HG03060 (cell line): ENCODE results near the gene GMPS.
"Not testable (repeated sequence)": the region's sequence is repeated elsewhere in the genome, so short reads cannot be mapped to it uniquely, and the experiment has no call there.

Source experiments
- ATAC-seq: cut with Tn5 transposase; IDR thresholded peaks from one replicate; pipeline ENCODE4 v1.9.1; 2021; ENCODE audit warnings: low read depth, moderate number of reproducible peaks; ENCODE audit not compliant: unreplicated experiment

GMPS gene

GRCh38 chr3:155871746-155872158, 1.3 kb downstream of the GMPS start:
- no peak for ATAC-seq

DNA sequence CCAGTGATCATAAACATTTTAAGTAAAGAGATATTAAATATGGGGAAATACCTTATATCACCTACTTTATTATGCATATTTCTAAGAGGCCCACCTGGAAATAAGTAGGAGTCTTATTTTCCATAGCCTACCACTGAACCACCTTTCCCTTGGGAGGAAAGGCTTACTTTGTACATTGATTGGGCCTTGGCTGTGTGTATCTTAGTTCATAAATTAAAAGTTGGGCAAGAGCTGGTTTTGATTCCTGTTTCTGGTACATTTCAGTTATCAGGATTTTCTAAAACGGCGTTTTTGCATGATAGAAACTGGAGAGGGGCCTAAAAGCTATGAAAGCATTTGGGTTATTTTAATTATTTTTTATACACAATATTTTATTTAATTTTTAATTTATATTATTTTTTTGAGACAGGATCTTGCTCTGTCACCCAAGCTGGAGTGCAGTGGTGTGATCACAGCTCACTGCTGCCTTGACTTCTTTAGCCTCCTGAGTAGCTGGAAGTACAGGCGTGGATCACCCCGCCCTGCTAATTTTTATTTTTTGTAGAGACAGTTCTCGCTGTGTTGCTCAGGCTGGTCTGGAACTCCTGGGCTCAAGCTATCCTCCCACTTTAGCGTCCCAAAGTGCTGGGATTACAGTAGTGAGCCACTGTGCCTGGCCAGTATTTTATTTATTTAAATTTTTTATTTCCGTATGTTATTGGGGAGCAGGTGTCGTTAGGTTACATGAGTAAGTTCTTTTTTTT, 2.6 kb downstream of the GMPS start:
- ATAC-seq, result no peak

DNA sequence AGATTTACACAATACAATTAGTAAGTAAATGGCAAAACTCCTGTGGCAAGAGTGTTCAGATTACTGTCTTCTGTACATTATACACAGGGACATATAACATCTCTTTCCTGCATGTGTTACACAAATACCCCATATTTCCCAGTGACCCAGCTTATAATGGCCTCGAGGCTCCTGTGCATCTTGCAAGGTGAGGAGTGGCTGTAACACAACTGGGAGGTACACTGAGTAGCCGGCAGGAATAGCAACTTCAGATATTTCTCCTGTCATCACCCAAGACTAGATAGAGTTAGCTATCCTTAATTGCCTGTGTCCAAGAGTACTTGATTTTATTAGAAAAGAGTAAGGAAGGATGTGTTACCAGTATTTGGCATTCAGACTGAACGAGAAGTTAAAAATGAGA, 5.6 kb downstream of the GMPS start:
- ATAC-seq, result no peak

DNA sequence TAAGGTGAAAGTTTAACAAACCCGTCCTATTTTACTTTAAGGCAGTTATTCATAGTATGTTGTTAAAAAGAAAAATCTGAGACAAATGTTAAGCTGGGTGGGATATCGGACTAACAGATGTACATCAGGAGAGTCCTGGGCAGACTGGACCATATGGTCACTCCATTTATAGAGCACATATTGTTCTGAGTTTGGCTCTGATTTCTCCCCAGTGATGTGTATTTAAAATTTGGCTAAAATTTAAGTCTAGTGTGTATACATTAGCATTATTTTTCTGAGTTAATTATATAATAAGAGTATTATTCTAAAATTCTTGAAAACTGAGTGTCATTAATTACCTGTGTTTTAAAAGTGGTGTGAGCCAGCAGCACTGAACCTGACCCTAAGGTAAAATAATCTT, 6.1 kb downstream of the GMPS start:
- ATAC-seq, result no peak

DNA sequence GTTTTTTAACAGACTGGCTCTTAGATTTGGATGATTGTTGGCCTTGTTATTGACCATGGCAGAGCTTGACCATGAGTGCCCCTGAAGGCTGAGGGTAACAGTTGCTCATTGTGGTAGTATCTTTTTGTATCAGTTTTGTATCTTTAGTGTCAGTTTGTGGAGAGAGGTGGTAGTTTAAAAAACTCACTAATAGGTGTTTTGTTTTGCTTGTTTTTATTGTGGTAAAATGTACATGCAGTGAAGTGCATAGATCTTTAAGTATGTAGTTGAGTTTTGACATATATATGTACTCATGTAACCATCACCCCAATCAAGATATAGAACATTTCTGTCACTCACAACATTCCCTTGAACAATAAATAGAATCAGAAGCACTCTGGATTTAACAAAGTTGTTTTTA, 9.8 kb downstream of the GMPS start:
- no peak for ATAC-seq

DNA sequence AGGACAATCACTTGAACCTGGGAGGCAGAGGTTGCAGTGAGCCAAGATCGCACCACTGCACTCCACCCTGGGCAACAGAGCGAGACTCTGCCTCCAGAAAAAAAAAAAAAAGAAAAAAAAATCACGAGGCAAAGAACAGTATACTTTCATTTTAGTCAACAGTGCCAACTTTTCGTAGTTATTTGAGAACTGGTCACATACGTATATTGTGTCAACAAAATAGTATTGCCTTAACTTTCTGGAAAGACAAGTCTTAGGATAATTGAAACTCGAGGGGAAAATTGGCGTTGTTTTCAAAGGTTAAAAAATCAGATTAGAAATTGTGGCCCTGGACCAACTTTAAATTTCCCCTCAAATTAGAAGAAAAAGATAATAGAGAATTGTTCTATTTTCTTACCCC, 13.8 kb downstream of the GMPS start:
- ATAC-seq, result no peak

DNA sequence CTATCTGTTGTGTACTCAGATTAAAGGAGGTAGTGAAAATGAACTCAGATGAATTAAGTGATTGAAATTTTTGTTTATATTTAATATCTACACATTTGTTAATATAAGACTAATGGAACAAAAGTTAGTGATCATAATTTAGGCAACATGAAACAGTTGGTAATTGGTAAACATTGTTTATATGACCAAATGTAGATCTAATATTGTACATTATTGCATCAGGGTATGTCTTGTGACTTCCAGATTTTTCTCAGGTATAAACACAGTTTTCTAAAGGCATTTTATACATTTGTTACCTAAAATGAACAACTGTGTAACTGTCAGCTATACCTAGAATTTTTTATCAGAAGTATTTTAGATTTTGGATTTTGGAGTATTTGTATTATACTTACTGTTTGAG, 14.8 kb downstream of the GMPS start:
- no peak for ATAC-seq

DNA sequence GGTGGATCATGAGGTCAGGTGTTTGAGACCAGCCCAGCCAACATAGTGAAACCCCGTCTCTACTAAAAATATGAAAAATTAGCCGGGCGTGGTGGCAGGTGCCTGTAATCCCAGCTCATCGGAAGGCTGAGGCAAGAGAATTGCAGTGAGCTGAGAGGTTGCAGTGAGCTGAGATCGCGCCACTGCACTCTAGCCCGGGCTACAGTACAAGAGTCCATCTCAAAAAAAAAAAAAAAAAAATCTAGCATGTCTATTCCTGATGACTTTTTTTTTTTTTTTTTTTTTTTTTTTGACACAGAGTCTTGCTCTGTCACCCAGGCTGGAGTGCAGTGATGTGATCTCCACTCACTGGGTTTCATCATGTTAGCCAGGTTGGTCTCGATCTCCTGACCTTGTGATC, 15.9 kb downstream of the GMPS start:
- ATAC-seq, result not testable (repeated sequence)

- ATAC-seq, result no peak
These were observed 16.5 kb downstream of the GMPS start for GRCh38 chr3:155886915-155887314.

GRCh38 chr3:155889212-155889611, 18.8 kb downstream of the GMPS start:
- ATAC-seq, result no peak

DNA sequence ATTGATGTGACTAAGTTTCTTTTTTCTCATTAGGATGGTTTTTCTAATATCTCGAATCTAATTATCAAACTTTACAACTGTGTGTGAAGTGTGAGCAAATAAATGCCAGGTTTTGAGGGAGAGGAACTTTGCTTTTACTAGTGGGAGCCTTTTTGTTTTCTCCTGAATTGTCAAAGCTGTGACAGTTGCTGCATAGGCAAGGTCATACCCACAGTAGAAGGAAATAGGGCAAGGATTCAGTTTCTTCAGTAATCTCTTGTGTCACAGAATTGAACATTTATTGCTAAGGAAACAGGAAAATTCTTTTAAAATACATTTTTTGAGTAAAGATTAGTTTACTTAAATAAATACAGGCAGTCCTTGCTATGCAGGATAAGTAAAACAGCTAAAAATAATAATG, 19.5 kb downstream of the GMPS start:
- ATAC-seq, result no peak

GRCh38 chr3:155890671-155891190, 20.3 kb downstream of the GMPS start:
- no peak for ATAC-seq

GRCh38 chr3:155891321-155891720, 20.9 kb downstream of the GMPS start:
- no peak for ATAC-seq

DNA sequence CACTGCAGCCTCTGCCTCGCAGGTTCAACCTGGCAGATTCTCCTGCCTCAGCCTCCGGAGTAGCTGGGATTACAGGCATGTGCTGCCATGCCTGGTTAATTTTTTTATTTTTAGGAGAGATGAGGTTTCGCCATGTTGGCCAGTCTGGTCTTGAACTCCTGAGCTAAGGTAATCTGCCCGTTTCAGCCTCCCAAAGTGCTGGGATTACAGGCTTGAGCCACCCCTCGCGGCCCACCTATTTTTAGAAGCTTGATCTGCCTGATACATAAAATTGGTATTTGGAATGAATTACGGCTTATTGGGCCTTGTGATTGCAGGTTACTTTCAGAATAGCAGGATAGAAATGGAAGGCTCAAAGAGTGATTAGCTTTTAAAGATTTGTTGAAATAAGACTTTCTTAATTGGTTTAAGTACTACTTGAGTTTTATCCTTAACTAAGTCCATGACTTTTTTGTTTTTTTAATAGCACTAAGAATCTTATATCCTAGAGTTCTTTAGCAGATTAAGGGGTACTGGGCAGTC, 25.0 kb downstream of the GMPS start:
- no peak for ATAC-seq

- ATAC-seq, result no peak
These were observed 36.5 kb downstream of the GMPS start for GRCh38 chr3:155906900-155907299.

- no peak for ATAC-seq
These were observed 37.6 kb downstream of the GMPS start for GRCh38 chr3:155908086-155908485.

DNA sequence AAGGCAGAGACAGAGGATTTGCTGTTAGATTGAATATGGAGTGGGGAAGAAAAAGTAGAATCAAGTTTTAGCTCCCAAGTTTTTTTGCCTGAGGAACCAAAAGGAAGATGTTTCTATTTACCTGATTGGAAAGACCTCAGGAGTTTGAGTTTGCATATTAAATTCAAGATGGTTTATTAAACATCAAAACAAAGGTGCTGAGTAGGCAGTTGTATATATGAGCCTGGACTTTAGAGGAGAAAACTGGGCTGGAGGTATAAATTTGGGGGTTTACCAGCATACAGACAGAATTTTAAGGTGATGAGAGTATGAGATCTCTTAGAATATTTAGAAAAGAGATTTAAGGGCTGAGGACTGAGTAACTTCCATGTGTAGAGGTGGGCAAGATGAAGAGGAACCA, 38.2 kb downstream of the GMPS start:
- no peak for ATAC-seq

DNA sequence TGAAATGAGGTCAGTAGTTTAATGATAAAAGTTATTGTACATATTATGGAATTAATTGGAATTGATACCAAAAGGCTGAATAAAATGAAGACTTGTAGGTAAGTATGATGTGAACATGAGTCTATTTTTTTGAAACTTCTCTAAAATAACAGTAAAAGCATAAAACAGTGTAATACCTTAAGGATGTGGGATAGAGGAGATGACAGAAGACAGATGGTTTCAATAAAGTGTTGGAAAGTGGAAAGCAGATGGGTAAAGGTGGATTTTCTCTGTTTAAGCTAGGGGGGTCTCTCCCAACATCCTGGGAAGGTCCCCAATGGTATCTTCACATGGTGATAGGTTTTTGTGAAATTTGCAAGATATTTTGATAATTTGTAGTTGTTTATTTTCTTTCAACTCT, 41.6 kb downstream of the GMPS start:
- no peak for ATAC-seq

DNA sequence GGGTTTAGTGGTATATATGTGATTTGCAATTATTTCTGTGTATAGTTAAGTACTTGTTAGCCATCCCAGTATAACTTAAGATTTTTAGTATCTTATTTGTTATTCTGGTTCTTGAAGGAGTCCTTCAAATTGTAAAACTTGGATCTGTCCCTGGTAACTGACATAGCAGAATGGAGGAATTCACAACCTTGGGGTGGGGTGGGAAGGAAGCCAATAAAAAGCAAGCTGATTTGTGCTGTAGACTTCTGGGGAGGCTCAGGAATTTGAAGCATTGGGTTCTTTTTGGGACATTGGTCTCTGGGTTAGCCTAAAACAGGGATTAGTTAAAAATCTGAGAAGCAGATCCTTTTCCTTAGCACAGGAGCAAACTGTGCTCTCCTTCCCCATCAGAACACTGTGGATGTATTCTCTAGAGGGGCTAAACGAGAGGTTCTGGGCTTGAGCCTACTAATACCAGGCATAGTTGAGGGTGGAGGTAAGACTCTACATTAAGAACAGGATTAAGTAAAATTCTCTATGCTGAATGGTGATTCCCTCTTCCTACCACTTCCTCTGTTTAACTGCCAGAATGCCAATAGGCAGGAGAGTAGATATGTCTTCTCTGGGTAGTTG, 42.2 kb downstream of the GMPS start:
- no peak for ATAC-seq

GRCh38 chr3:155917781-155918180, 47.3 kb downstream of the GMPS start:
- no peak for ATAC-seq

DNA sequence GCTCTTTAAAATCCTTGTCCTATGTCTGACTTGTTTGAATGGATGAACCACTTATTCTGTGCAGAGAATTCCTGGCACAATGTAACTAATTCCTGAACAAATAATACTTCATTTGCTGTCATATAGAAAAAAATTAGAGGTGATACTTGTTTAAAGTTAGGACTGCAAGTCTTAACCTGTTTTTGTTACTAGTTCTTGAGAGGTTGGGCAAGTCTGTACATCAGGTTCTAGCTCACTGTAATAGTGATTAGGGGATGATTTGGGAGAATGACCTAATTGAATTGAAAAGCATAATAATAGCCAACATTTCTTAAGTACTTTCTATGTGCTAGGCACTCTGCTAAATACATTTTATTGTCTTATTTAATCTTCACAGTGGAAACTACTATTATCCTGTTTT, 49.3 kb downstream of the GMPS start:
- ATAC-seq, result no peak

- no peak for ATAC-seq
These were observed 51.0 kb downstream of the GMPS start for GRCh38 chr3:155921486-155921885.
